ENCODE results near the gene ACACA.

ACACA gene

GRCh38 chr17:37130984-37131446 lies 275.6 kb downstream of the ACACA start:
- H3K4me3 ChIP-seq (ENCODE audit: low read length): no peak overlapping the region
- TF ChIP-seq ZNF274 (IDR thresholded peaks at IDR 0.05; ENCODE audit: low read depth, low read length): no peak

GRCh38 chr17:37124821-37125173 lies 281.8 kb downstream of the ACACA start:
- no peak overlapping the region for H3K4me3 ChIP-seq (ENCODE audit: low read length)
- TF ChIP-seq ZNF274 (IDR thresholded peaks at IDR 0.05; ENCODE audit: low read depth, low read length): no peak

- no peak overlapping the region for H3K4me3 ChIP-seq (ENCODE audit: low read length)
- TF ChIP-seq ZNF274 (IDR thresholded peaks at IDR 0.05; ENCODE audit: low read depth, low read length): no peak
Observed at GRCh38 chr17:37123941-37124820, 282.5 kb downstream of the ACACA start.

GRCh38 chr17:37123386-37123785 lies 283.2 kb downstream of the ACACA start:
- no peak overlapping the region for H3K4me3 ChIP-seq (ENCODE audit: low read length)
- no peak for TF ChIP-seq ZNF274 (IDR thresholded peaks at IDR 0.05; ENCODE audit: low read depth, low read length)

- TF ChIP-seq ZNF274 (IDR thresholded peaks at IDR 0.05; ENCODE audit: low read depth, low read length): no peak
- H3K4me3 ChIP-seq (ENCODE audit: low read length): no peak overlapping the region
Observed at GRCh38 chr17:37121616-37122015, 285.0 kb downstream of the ACACA start.

GRCh38 chr17:37118366-37119137 lies 288.1 kb downstream of the ACACA start:
- no peak overlapping the region for H3K4me3 ChIP-seq (ENCODE audit: low read length)
- no peak for TF ChIP-seq ZNF274 (IDR thresholded peaks at IDR 0.05; ENCODE audit: low read depth, low read length)

- TF ChIP-seq ZNF274 (IDR thresholded peaks at IDR 0.05; ENCODE audit: low read depth, low read length): no peak
- no peak overlapping the region for H3K4me3 ChIP-seq (ENCODE audit: low read length)
Observed at GRCh38 chr17:37117373-37118142, 289.1 kb downstream of the ACACA start.

- no peak for TF ChIP-seq ZNF274 (IDR thresholded peaks at IDR 0.05; ENCODE audit: low read depth, low read length)
- no peak overlapping the region for H3K4me3 ChIP-seq (ENCODE audit: low read length)
Observed at GRCh38 chr17:37116671-37117185, 289.9 kb downstream of the ACACA start.

- no peak for TF ChIP-seq ZNF274 (IDR thresholded peaks at IDR 0.05; ENCODE audit: low read depth, low read length)
Observed at GRCh38 chr17:37111329-37111728, 295.3 kb downstream of the ACACA start.

GRCh38 chr17:37110746-37111145 lies 295.9 kb downstream of the ACACA start:
- TF ChIP-seq ZNF274 (IDR thresholded peaks at IDR 0.05; ENCODE audit: low read depth, low read length): no peak
- H3K4me3 ChIP-seq (ENCODE audit: low read length): no peak overlapping the region

More at GRCh38 chr17:37111329-37111728, 295.3 kb downstream of the ACACA start:
- no peak overlapping the region for H3K4me3 ChIP-seq (ENCODE audit: low read length)

GRCh38 chr17:37109731-37110710 lies 296.6 kb downstream of the ACACA start:
- no peak for TF ChIP-seq ZNF274 (IDR thresholded peaks at IDR 0.05; ENCODE audit: low read depth, low read length)
- H3K4me3 ChIP-seq (ENCODE audit: low read length): no peak overlapping the region

GRCh38 chr17:37109106-37109505 lies 297.5 kb downstream of the ACACA start:
- no peak for TF ChIP-seq ZNF274 (IDR thresholded peaks at IDR 0.05; ENCODE audit: low read depth, low read length)
- H3K4me3 ChIP-seq (ENCODE audit: low read length): no peak overlapping the region
